ENCODE measurements around the gene CISD3.

Gene CISD3

GRCh38 chr17:38728290-38728831 lies 1.8 kb upstream of the CISD3 start:
- no peak for DNase-seq (ENCODE audit: low spot score)

- DNase-seq (ENCODE audit: low spot score) = no peak
These were observed 714 bp upstream of the CISD3 start for GRCh38 chr17:38729368-38729885.

- peak; percentile 69 for DNase-seq (ENCODE audit: low spot score)
These were observed 612 bp downstream of the CISD3 start for GRCh38 chr17:38730526-38731379.

GRCh38 chr17:38731526-38732294 lies 1.6 kb downstream of the CISD3 start:
- DNase-seq (ENCODE audit: low spot score) = no peak

GRCh38 chr17:38732376-38733281 lies 2.5 kb downstream of the CISD3 start:
- no peak for DNase-seq (ENCODE audit: low spot score)

GRCh38 chr17:38733282-38733981 lies 3.3 kb downstream of the CISD3 start:
- no peak for DNase-seq (ENCODE audit: low spot score)

- no peak for DNase-seq (ENCODE audit: low spot score)
These were observed 4.1 kb downstream of the CISD3 start for GRCh38 chr17:38733982-38734973.

- DNase-seq (ENCODE audit: low spot score) = peak; percentile 82
These were observed 5.2 kb downstream of the CISD3 start for GRCh38 chr17:38735161-38735997.

- no peak for DNase-seq (ENCODE audit: low spot score)
These were observed 8.0 kb downstream of the CISD3 start for GRCh38 chr17:38738007-38738662.

GRCh38 chr17:38738686-38739085 lies 8.5 kb downstream of the CISD3 start:
- no peak for DNase-seq (ENCODE audit: low spot score)

- no peak for DNase-seq (ENCODE audit: low spot score)
These were observed 9.2 kb downstream of the CISD3 start for GRCh38 chr17:38739305-38739704.

GRCh38 chr17:38740044-38740443 lies 9.9 kb downstream of the CISD3 start:
- no peak for DNase-seq (ENCODE audit: low spot score)

GRCh38 chr17:38740806-38741205 lies 10.7 kb downstream of the CISD3 start:
- no peak for DNase-seq (ENCODE audit: low spot score)

GRCh38 chr17:38741461-38741860 lies 11.3 kb downstream of the CISD3 start:
- DNase-seq (ENCODE audit: low spot score) = no peak

- DNase-seq (ENCODE audit: low spot score) = peak; percentile 43
These were observed 11.8 kb downstream of the CISD3 start for GRCh38 chr17:38741921-38742410.

- DNase-seq (ENCODE audit: low spot score) = peak; percentile 62
These were observed 12.5 kb downstream of the CISD3 start for GRCh38 chr17:38742411-38743308.

GRCh38 chr17:38743556-38744171 lies 13.5 kb downstream of the CISD3 start:
- DNase-seq (ENCODE audit: low spot score) = no peak

All from GM03348 (cell line).